ENCODE results near the gene CACNA1H. TPM values are rescaled to one million over a fixed set of nuclear protein-coding genes. Genes with fewer than 3 reads are reported as not detected.
A peak's percentile ranks its signal among the peaks of the same experiment; 100 is the strongest.

The CACNA1H gene
- total RNA-seq: 1 to 10 TPM; 1.7 to 6.0 (median 2.2) TPM
- polyA plus RNA-seq: 1 to 10 TPM; 7.1 to 8.7 TPM
- long read RNA-seq, donor 1, partial matches to known transcripts: 15 of 18 reads
- long read RNA-seq, donor 1, other reads (novel, unspliced or antisense): 3 of 18 reads
- long read RNA-seq, donor 2, partial matches to known transcripts: 18 of 19 reads
- long read RNA-seq, donor 2, other reads (novel, unspliced or antisense): 1 of 19 reads
- long read RNA-seq, donor 3, partial matches to known transcripts: 15 of 16 reads
- long read RNA-seq, donor 3, other reads (novel, unspliced or antisense): 1 of 16 reads

- peaks cover 6 to 66% (median 59%) of the 10 kb centered on the region in 7 donors for H3K27me3 ChIP-seq
- H3K27ac ChIP-seq: peak within 1 kb of the TSS in 5 of 10 donors; percentile 23 to 60 (median 47)
- peaks cover 0 to 5% (median 0%) of the 10 kb centered on the region in 11 donors for H3K9me3 ChIP-seq
- TF ChIP-seq CTCF (IDR thresholded peaks at IDR 0.05): peak in 6 of 9 donors; percentile 19 to 53 (median 38)
- DNase-seq (peak; percentile 21 to 51), ATAC-seq (peak in 3 of 8 donors; percentile 19 to 39 (median 21))
- peaks cover 0 to 19% (median 11%) of the 10 kb centered on the region in 9 donors for H3K4me1 ChIP-seq
- H3K4me3 ChIP-seq: peak within 1 kb of the TSS in 9 of 10 donors; percentile 32 to 52 (median 42)
- intact Hi-C loops (cut with DNase I): no loop called here
- WGBS, 2 donors: 0 to 1% methylated on average over 10 to 49 of the region's 98 CpGs
- no peaks in the 10 kb centered on the region for H3K36me3 ChIP-seq
These were observed at the start of gene CACNA1H for GRCh38 chr16:1152651-1153259. Gene CACNA1H (plus strand): TSS chr16:1153106. CDS start chr16:1153738, 632 bp downstream.

GRCh38 chr16:1103636-1103980, 49.3 kb upstream of the CACNA1H start:
- intact Hi-C loops (cut with DNase I): loop anchor here in 6 of 10 donors (1.0 to 2.0 kb wide), 3 partner anchors 45 to 47 kb away; no protein-coding TSS in a partner anchor
- DNase-seq (no peak), ATAC-seq (no peak)
- H3K27me3 ChIP-seq: peaks cover 21 to 90% (median 68%) of the 10 kb centered on the region in 7 donors
- TF ChIP-seq CTCF (IDR thresholded peaks at IDR 0.05): no peak
- H3K27ac ChIP-seq: no peak overlapping the region
- H3K4me1 ChIP-seq: peaks cover 3 to 13% (median 9%) of the 10 kb centered on the region in 9 donors
- no peaks in the 10 kb centered on the region for H3K9me3 ChIP-seq
- 30 to 34% methylated on average over 11 of the region's 11 CpGs for WGBS, 2 donors
- H3K36me3 ChIP-seq: no peaks in the 10 kb centered on the region
- H3K4me3 ChIP-seq: no peak overlapping the region

GRCh38 chr16:1105888-1106620, 46.9 kb upstream of the CACNA1H start:
- Histone ChIP-seq H3K9me3 (no peaks in the 10 kb centered on the region), H3K36me3 (no peaks in the 10 kb centered on the region), H3K4me3 (no peak overlapping the region), H3K27me3 (peaks cover 21 to 91% (median 75%) of the 10 kb centered on the region in 7 donors), H3K4me1 (peaks cover 0 to 7% (median 5%) of the 10 kb centered on the region in 9 donors), H3K27ac (no peak overlapping the region)
- peak; percentile 60 to 82 (median 78) for TF ChIP-seq CTCF (IDR thresholded peaks at IDR 0.05)
- intact Hi-C loops (cut with DNase I): loop anchor here in 7 of 10 donors (1.0 to 2.0 kb wide), 2 partner anchors 88 to 89 kb away; no protein-coding TSS in a partner anchor
- WGBS, 2 donors: 26% methylated on average over 26 of the region's 26 CpGs
- DNase-seq (peak; percentile 42 to 71), ATAC-seq (peak; percentile 54 to 84 (median 69))

GRCh38 chr16:1106659-1107058, 46.2 kb upstream of the CACNA1H start:
- Histone ChIP-seq H3K27ac (no peak overlapping the region), H3K27me3 (peaks cover 21 to 89% (median 69%) of the 10 kb centered on the region in 7 donors), H3K4me1 (peaks cover 0 to 7% (median 5%) of the 10 kb centered on the region in 9 donors), H3K9me3 (no peaks in the 10 kb centered on the region), H3K4me3 (no peak overlapping the region), H3K36me3 (no peaks in the 10 kb centered on the region)
- peak in 1 of 9 donors; percentile 1 for TF ChIP-seq CTCF (IDR thresholded peaks at IDR 0.05)
- no peak for ATAC-seq
- no peak for DNase-seq
- intact Hi-C loops (cut with DNase I): loop anchor here in 7 of 10 donors (1.0 to 2.0 kb wide), 2 partner anchors 88 kb away; no protein-coding TSS in a partner anchor
- WGBS, 2 donors: 77 to 80% methylated on average over 15 to 16 of the region's 16 CpGs
